ENCODE measurements around the gene RAB35.

The RAB35 gene

DNA sequence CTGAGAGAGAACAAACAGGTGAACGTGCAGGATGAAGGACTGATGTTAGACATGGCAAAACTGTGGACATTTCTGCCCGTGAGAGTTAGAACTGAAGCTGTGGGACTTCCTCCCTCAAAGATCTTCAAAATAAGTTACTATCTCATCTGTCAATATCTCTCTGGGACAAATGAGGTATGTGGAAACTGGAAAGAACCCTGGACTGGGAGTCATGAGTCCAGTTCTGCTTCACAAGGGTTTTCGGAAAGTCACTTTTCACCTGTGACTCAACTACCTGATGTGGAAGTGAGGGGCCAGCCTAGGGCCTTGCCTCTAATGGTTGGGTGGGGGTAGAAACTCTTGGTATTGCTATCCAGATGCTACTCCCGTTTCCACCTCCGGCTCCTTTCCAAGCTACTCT is 47.3 kb downstream of the RAB35 start:
- TF ChIP-seq SIN3A (IDR thresholded peaks at IDR 0.05; ENCODE audit: borderline replicate concordance, insufficient read depth, low read length) (no peak), POLR2AphosphoS5 (IDR thresholded peaks at IDR 0.05; ENCODE audit: low read depth, low read length) (no peak), TAF1 (IDR thresholded peaks at IDR 0.05; ENCODE audit: borderline replicate concordance, insufficient read depth, low read length) (no peak), FOXP2 (optimal IDR thresholded peaks at IDR 0.05; ENCODE audit: borderline replicate concordance, extremely low read depth, extremely low read length, insufficient read depth) (no peak)
- TF ChIP-seq, protein P1, sequence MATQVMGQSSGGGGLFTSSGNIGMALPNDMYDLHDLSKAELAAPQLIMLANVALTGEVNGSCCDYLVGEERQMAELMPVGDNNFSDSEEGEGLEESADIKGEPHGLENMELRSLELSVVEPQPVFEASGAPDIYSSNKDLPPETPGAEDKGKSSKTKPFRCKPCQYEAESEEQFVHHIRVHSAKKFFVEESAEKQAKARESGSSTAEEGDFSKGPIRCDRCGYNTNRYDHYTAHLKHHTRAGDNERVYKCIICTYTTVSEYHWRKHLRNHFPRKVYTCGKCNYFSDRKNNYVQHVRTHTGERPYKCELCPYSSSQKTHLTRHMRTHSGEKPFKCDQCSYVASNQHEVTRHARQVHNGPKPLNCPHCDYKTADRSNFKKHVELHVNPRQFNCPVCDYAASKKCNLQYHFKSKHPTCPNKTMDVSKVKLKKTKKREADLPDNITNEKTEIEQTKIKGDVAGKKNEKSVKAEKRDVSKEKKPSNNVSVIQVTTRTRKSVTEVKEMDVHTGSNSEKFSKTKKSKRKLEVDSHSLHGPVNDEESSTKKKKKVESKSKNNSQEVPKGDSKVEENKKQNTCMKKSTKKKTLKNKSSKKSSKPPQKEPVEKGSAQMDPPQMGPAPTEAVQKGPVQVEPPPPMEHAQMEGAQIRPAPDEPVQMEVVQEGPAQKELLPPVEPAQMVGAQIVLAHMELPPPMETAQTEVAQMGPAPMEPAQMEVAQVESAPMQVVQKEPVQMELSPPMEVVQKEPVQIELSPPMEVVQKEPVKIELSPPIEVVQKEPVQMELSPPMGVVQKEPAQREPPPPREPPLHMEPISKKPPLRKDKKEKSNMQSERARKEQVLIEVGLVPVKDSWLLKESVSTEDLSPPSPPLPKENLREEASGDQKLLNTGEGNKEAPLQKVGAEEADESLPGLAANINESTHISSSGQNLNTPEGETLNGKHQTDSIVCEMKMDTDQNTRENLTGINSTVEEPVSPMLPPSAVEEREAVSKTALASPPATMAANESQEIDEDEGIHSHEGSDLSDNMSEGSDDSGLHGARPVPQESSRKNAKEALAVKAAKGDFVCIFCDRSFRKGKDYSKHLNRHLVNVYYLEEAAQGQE (IDR thresholded peaks at IDR 0.05; ENCODE audit: insufficient read depth in 1 of 2, low read depth in 2 of 2, low read length in 2 of 2), result no peak

DNA sequence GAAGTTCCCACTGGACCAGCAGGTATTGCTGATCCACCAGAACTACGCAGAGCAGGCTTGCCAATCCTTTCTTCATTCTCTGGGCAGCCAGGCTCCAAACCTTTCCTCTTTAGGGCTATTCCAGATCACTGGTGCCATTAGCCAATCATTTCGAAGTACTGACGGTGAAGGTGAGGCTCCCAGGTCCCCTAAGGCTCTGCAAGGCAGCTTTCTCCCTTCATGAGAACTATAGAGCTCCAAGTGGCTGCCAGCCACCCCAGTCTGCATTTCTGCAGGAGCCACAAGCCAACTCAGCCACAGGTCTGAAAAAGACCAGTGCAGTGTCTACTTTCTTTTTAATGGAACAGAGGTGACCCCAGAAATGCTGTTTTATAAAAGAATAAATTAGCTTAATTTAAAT is 48.7 kb downstream of the RAB35 start:
- TF ChIP-seq, protein P1 (IDR thresholded peaks at IDR 0.05; ENCODE audit: insufficient read depth in 1 of 2, low read depth in 2 of 2, low read length in 2 of 2), result no peak
- TF ChIP-seq SIN3A (IDR thresholded peaks at IDR 0.05; ENCODE audit: borderline replicate concordance, insufficient read depth, low read length) (no peak), TAF1 (IDR thresholded peaks at IDR 0.05; ENCODE audit: borderline replicate concordance, insufficient read depth, low read length) (no peak)

DNA sequence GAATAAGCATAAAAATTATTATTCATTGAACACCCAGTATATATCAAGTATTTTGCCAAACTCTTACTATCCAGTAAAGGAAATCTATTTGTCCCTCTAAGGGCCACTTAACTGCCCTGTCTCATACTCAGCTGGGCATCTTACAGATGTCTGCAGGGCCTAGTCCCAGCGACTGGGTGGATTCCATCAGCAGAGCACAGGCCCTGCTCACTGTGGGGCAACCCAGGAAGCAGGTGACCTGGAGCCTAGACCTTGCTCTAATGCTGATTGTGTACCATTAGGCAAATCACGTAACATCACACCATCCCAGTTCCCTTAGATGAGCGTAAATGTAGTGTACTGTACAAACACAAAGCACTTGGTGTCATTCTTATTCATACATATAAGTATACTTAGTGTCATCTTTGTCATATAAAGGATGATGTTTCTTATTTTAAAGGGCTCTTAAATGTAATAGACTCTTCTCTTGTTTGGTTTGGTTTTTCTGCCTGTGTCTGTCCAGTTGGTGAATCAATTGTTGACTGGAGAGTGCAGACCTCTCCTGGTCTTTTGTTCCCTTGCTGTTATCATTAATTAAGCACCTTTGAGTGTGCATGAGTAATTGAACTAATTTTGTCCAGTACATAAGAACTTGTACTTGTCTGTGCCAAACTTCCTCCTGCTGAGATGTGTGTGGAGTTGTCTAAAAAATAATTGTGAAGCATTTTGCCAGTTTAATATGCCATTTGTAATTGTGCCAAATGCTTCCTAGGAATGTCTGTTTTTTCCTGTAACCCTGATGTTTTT is 49.3 kb downstream of the RAB35 start:
- TF ChIP-seq, protein P1 (IDR thresholded peaks at IDR 0.05; ENCODE audit: insufficient read depth in 1 of 2, low read depth in 2 of 2, low read length in 2 of 2), result no peak
- TF ChIP-seq SIN3A (IDR thresholded peaks at IDR 0.05; ENCODE audit: borderline replicate concordance, insufficient read depth, low read length) (no peak), POLR2AphosphoS5 (IDR thresholded peaks at IDR 0.05; ENCODE audit: low read depth, low read length) (no peak), TAF1 (IDR thresholded peaks at IDR 0.05; ENCODE audit: borderline replicate concordance, insufficient read depth, low read length) (no peak), FOXP2 (optimal IDR thresholded peaks at IDR 0.05; ENCODE audit: borderline replicate concordance, extremely low read depth, extremely low read length, insufficient read depth) (no peak)

DNA sequence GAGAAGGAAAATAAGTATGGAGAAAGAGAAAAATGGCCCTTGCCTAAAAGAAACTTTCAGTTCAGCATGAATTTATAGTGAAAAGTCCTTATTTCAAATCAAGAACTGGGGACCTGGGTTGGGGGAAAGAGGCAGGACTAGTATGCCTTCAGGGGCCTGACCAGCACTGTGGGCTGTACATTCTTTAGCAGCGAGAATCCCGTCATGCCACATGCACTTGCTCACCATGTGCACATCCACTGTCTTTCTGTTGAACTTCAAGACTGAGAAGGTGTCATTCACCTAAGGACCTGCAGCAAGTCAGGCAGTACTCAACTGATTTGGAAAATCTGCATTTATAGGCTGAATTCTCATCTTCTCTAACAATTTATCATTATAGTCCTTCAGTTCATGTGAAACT is 50.2 kb downstream of the RAB35 start:
- TF ChIP-seq FOXP2 (optimal IDR thresholded peaks at IDR 0.05; ENCODE audit: borderline replicate concordance, extremely low read depth, extremely low read length, insufficient read depth) (no peak), TAF1 (IDR thresholded peaks at IDR 0.05; ENCODE audit: borderline replicate concordance, insufficient read depth, low read length) (no peak), POLR2AphosphoS5 (IDR thresholded peaks at IDR 0.05; ENCODE audit: low read depth, low read length) (no peak), SIN3A (IDR thresholded peaks at IDR 0.05; ENCODE audit: borderline replicate concordance, insufficient read depth, low read length) (no peak)
- TF ChIP-seq, protein P1 (IDR thresholded peaks at IDR 0.05; ENCODE audit: insufficient read depth in 1 of 2, low read depth in 2 of 2, low read length in 2 of 2), result no peak

All from PFSK-1 (cell line).